Mesendoderm (in vitro differentiated cells): ENCODE data around the gene PBRM1.

Experiments
- DNase-seq: peaks from one replicate; pipeline ENCODE4 v3.0.0; 2013
- H2AK5ac ChIP-seq: 2 replicates; pipeline ENCODE4 v1.6.1; 2013; ENCODE audit warnings: low read length, inconsistent platforms
- H2BK120ac ChIP-seq: 2 replicates; pipeline ENCODE4 v1.6.1; 2013; ENCODE audit warnings: low read depth, mild to moderate bottlenecking, low read length, moderate library complexity, mixed read lengths
- H2BK15ac ChIP-seq: replicated peaks from 2 replicates; pipeline ENCODE4 v1.6.1; 2013; ENCODE audit warnings: low read depth, mild to moderate bottlenecking, moderate library complexity
- H2BK5ac ChIP-seq: 2 replicates; pipeline ENCODE4 v1.6.1; 2013; ENCODE audit warnings: low read length, inconsistent platforms
- H3K18ac ChIP-seq: 2 replicates; pipeline ENCODE4 v1.6.1; 2013; ENCODE audit warnings: mild to moderate bottlenecking, low read length, mixed read lengths
- H3K23ac ChIP-seq: one replicate; pipeline ENCODE4 v1.6.1; 2013; ENCODE audit warnings: low read length
- H3K27ac ChIP-seq: 2 replicates; pipeline ENCODE4 v1.5.1; 2013; ENCODE audit warnings: low read depth, mild to moderate bottlenecking, inconsistent platforms, low read length, moderate library complexity
- H3K27me3 ChIP-seq: 2 replicates; pipeline ENCODE4 v1.6.1; 2013; ENCODE audit warnings: low read length, control low read depth, mild to moderate bottlenecking, inconsistent platforms; ENCODE audit not compliant: insufficient read depth, poor library complexity
- H3K36me3 ChIP-seq: 2 replicates; pipeline ENCODE4 v1.6.1; 2013; ENCODE audit warnings: low read length, inconsistent platforms; ENCODE audit not compliant: control insufficient read depth, insufficient read depth
- H3K4ac ChIP-seq: one replicate; pipeline ENCODE4 v1.6.1; 2013; ENCODE audit warnings: low read depth, mild to moderate bottlenecking, low read length, moderate library complexity
- H3K4me1 ChIP-seq: 2 replicates; pipeline ENCODE4 v1.6.1; 2013; ENCODE audit warnings: low read depth, low read length, inconsistent platforms; ENCODE audit not compliant: control insufficient read depth
- H3K4me2 ChIP-seq: 2 replicates; pipeline ENCODE4 v1.6.1; 2013; ENCODE audit warnings: low read length
- H3K4me3 ChIP-seq: 2 replicates; pipeline ENCODE4 v1.5.1; 2013; ENCODE audit warnings: mild to moderate bottlenecking, low read length
- H3K56ac ChIP-seq: one replicate; pipeline ENCODE4 v1.6.1; 2013; ENCODE audit warnings: low read length
- H3K79me1 ChIP-seq: 2 replicates; pipeline ENCODE4 v1.6.1; 2013; ENCODE audit warnings: low read length, inconsistent platforms
- H3K79me2 ChIP-seq: 2 replicates; pipeline ENCODE4 v1.6.1; 2013; ENCODE audit warnings: mild to moderate bottlenecking, low read length; ENCODE audit not compliant: control insufficient read depth, insufficient read depth
- H3K9ac ChIP-seq: 2 replicates; pipeline ENCODE4 v1.6.1; 2013; ENCODE audit warnings: low read length, inconsistent platforms
- H4K5ac ChIP-seq: one replicate; pipeline ENCODE4 v1.6.1; 2013; ENCODE audit warnings: low read length
- H4K8ac ChIP-seq: one replicate; pipeline ENCODE4 v1.6.1; 2013; ENCODE audit warnings: low read depth, mild to moderate bottlenecking, control low read depth, low read length, moderate library complexity
- WGBS: extraction: QIAGEN DNeasy Blood & Tissue Kit; methylation state at CpG from one replicate; pipeline ENCODE4 v1.1.7; 2013; ENCODE audit warnings: low lambda C conversion rate, missing lambda C conversion rate; ENCODE audit not compliant: insufficient coverage; ENCODE audit errors: extremely low coverage; 5-methylcytosine and 5-hydroxymethylcytosine counted together

PBRM1 gene

GRCh38 chr3:52523386-52524257 is 162.1 kb downstream of the PBRM1 start:
- no peak for DNase-seq
- no peak overlapping the region for H3K4me3 ChIP-seq
- H3K36me3 ChIP-seq, result peaks cover 20% of the 10 kb centered on the region
- no peak overlapping the region for H3K18ac ChIP-seq
- no CpG with 5 or more reads among the region's 26 CpGs for WGBS
- no peak overlapping the region for H2BK5ac ChIP-seq
- H2AK5ac ChIP-seq, result no peak overlapping the region
- H2BK120ac ChIP-seq, result no peak overlapping the region
- H2BK15ac ChIP-seq, result no peak overlapping the region
- H4K5ac ChIP-seq, result no peak overlapping the region
- no peaks in the 10 kb centered on the region for H3K79me2 ChIP-seq
- H3K27me3 ChIP-seq, result no peaks in the 10 kb centered on the region
- H3K56ac ChIP-seq, result no peak overlapping the region
- H3K4me1 ChIP-seq, result no peaks in the 10 kb centered on the region
- H4K8ac ChIP-seq, result no peak overlapping the region
- H3K4me2 ChIP-seq, result no peak overlapping the region
- H3K4ac ChIP-seq, result no peak overlapping the region
- no peak overlapping the region for H3K23ac ChIP-seq
- H3K27ac ChIP-seq, result no peak overlapping the region
- H3K79me1 ChIP-seq, result no peaks in the 10 kb centered on the region
- H3K9ac ChIP-seq, result no peak overlapping the region

- Histone ChIP-seq H2BK120ac (no peak overlapping the region), H3K23ac (no peak overlapping the region), H3K4me2 (no peak overlapping the region), H3K4me3 (no peak overlapping the region), H3K79me2 (no peaks in the 10 kb centered on the region), H3K4me1 (peaks cover 2% of the 10 kb centered on the region), H4K8ac (no peak overlapping the region), H3K27me3 (no peaks in the 10 kb centered on the region), H3K56ac (no peak overlapping the region), H3K9ac (no peak overlapping the region), H3K79me1 (no peaks in the 10 kb centered on the region), H2BK5ac (no peak overlapping the region), H4K5ac (no peak overlapping the region), H3K18ac (no peak overlapping the region), H3K4ac (no peak overlapping the region), H2BK15ac (no peak overlapping the region), H3K27ac (no peak overlapping the region), H3K36me3 (peaks cover 15% of the 10 kb centered on the region), H2AK5ac (no peak overlapping the region)
- no peak for DNase-seq
- WGBS, result no CpG with 5 or more reads among the region's 14 CpGs
Observed at GRCh38 chr3:52522651-52523251, 163.0 kb downstream of the PBRM1 start.

GRCh38 chr3:52521881-52522650 is 163.6 kb downstream of the PBRM1 start:
- no peak overlapping the region for H2BK5ac ChIP-seq
- peaks cover 13% of the 10 kb centered on the region for H3K36me3 ChIP-seq
- H3K56ac ChIP-seq, result no peak overlapping the region
- H3K4me1 ChIP-seq, result peaks cover 2% of the 10 kb centered on the region
- no peak overlapping the region for H3K9ac ChIP-seq
- H2BK15ac ChIP-seq, result no peak overlapping the region
- no peak overlapping the region for H3K23ac ChIP-seq
- no peak for DNase-seq
- H4K8ac ChIP-seq, result no peak overlapping the region
- H3K18ac ChIP-seq, result no peak overlapping the region
- H3K4me2 ChIP-seq, result no peak overlapping the region
- no peak overlapping the region for H3K4me3 ChIP-seq
- H3K79me1 ChIP-seq, result no peaks in the 10 kb centered on the region
- no peak overlapping the region for H3K27ac ChIP-seq
- H3K27me3 ChIP-seq, result no peaks in the 10 kb centered on the region
- H3K79me2 ChIP-seq, result no peaks in the 10 kb centered on the region
- no peak overlapping the region for H4K5ac ChIP-seq
- no peak overlapping the region for H2BK120ac ChIP-seq
- H3K4ac ChIP-seq, result no peak overlapping the region
- WGBS, result no CpG with 5 or more reads among the region's 33 CpGs
- H2AK5ac ChIP-seq, result no peak overlapping the region

GRCh38 chr3:52521488-52521824 is 164.3 kb downstream of the PBRM1 start:
- DNase-seq, result no peak
- H3K9ac ChIP-seq, result no peak overlapping the region
- H3K79me2 ChIP-seq, result no peaks in the 10 kb centered on the region
- peaks cover 13% of the 10 kb centered on the region for H3K36me3 ChIP-seq
- no peak overlapping the region for H3K4ac ChIP-seq
- no peak overlapping the region for H2BK5ac ChIP-seq
- H2BK15ac ChIP-seq, result no peak overlapping the region
- no peak overlapping the region for H3K56ac ChIP-seq
- no peaks in the 10 kb centered on the region for H3K79me1 ChIP-seq
- no peak overlapping the region for H3K4me2 ChIP-seq
- no peak overlapping the region for H4K5ac ChIP-seq
- H2BK120ac ChIP-seq, result no peak overlapping the region
- H3K18ac ChIP-seq, result no peak overlapping the region
- H3K27me3 ChIP-seq, result no peaks in the 10 kb centered on the region
- peaks cover 2% of the 10 kb centered on the region for H3K4me1 ChIP-seq
- H4K8ac ChIP-seq, result no peak overlapping the region
- WGBS, result no CpG with 5 or more reads among the region's 8 CpGs
- H2AK5ac ChIP-seq, result no peak overlapping the region
- H3K27ac ChIP-seq, result no peak overlapping the region
- no peak overlapping the region for H3K4me3 ChIP-seq
- no peak overlapping the region for H3K23ac ChIP-seq

- no CpG with 5 or more reads among the region's 20 CpGs for WGBS
- H3K56ac ChIP-seq, result no peak overlapping the region
- no peak overlapping the region for H2BK120ac ChIP-seq
- H3K9ac ChIP-seq, result no peak overlapping the region
- DNase-seq, result no peak
- no peaks in the 10 kb centered on the region for H3K79me2 ChIP-seq
- no peak overlapping the region for H3K4ac ChIP-seq
- H2BK5ac ChIP-seq, result no peak overlapping the region
- H4K5ac ChIP-seq, result no peak overlapping the region
- no peak overlapping the region for H3K4me2 ChIP-seq
- no peak overlapping the region for H2AK5ac ChIP-seq
- H3K18ac ChIP-seq, result no peak overlapping the region
- H3K4me3 ChIP-seq, result no peak overlapping the region
- no peak overlapping the region for H3K27ac ChIP-seq
- H3K4me1 ChIP-seq, result peaks cover 2% of the 10 kb centered on the region
- H3K79me1 ChIP-seq, result no peaks in the 10 kb centered on the region
- H4K8ac ChIP-seq, result no peak overlapping the region
- H3K36me3 ChIP-seq, result peaks cover 13% of the 10 kb centered on the region
- no peaks in the 10 kb centered on the region for H3K27me3 ChIP-seq
- no peak overlapping the region for H3K23ac ChIP-seq
- H2BK15ac ChIP-seq, result no peak overlapping the region
Observed at GRCh38 chr3:52520716-52521487, 164.8 kb downstream of the PBRM1 start.
